ENCODE measurements around the gene SLC22A17. TPM values are rescaled to one million over a fixed set of nuclear protein-coding genes. Genes with fewer than 3 reads are reported as not detected.

SLC22A17 gene
- total and polyA plus RNA-seq, 2 of the 13 experiments (the other 11 are each of a cell fraction or from before 2014, with no cell fraction given), result 0.95 to 1.1 TPM

GRCh38 chr14:23360496-23360895 is 7.8 kb upstream of the SLC22A17 start (continued):
- TF ChIP-seq ZBTB4 (CRISPR knock-in tag; IDR thresholded peaks at IDR 0.05; ENCODE audit: borderline replicate concordance) (no peak), SUZ12 (IDR thresholded peaks at IDR 0.05; ENCODE audit: low read depth, low read length) (no peak), ETV5 (CRISPR knock-in tag; IDR thresholded peaks at IDR 0.05; ENCODE audit: borderline replicate concordance) (no peak), ZNF567 (CRISPR knock-in tag; IDR thresholded peaks at IDR 0.05; ENCODE audit: borderline replicate concordance) (no peak), ZFP36L2 (CRISPR knock-in tag; IDR thresholded peaks at IDR 0.05) (no peak), ZNF335 (CRISPR knock-in tag; IDR thresholded peaks at IDR 0.05) (no peak), ATRX (CRISPR knock-in tag; IDR thresholded peaks at IDR 0.05; ENCODE audit: borderline replicate concordance) (no peak), ZNF652 (CRISPR knock-in tag; IDR thresholded peaks at IDR 0.05; ENCODE audit: borderline replicate concordance, low read depth) (no peak), PHF5A (CRISPR knock-in tag; IDR thresholded peaks at IDR 0.05; ENCODE audit: low read depth, unreplicated experiment) (no peak), ZBTB7B (CRISPR knock-in tag; IDR thresholded peaks at IDR 0.05) (peak; percentile 22; the same call in 1 of the 2 replicates), GATAD1 (CRISPR knock-in tag; IDR thresholded peaks at IDR 0.05) (no peak), FIP1L1 (IDR thresholded peaks at IDR 0.05; ENCODE audit: borderline replicate concordance, insufficient read depth, low read depth, low read length) (no peak), MXD1 (CRISPR knock-in tag; IDR thresholded peaks at IDR 0.05) (no peak), ZNF230 (CRISPR knock-in tag; IDR thresholded peaks at IDR 0.05) (no peak), ZNF274 (CRISPR knock-in tag; IDR thresholded peaks at IDR 0.05) (no peak), ZBED4 (CRISPR knock-in tag; IDR thresholded peaks at IDR 0.05; ENCODE audit: borderline replicate concordance) (no peak)
- TF ChIP-seq, protein P1, sequence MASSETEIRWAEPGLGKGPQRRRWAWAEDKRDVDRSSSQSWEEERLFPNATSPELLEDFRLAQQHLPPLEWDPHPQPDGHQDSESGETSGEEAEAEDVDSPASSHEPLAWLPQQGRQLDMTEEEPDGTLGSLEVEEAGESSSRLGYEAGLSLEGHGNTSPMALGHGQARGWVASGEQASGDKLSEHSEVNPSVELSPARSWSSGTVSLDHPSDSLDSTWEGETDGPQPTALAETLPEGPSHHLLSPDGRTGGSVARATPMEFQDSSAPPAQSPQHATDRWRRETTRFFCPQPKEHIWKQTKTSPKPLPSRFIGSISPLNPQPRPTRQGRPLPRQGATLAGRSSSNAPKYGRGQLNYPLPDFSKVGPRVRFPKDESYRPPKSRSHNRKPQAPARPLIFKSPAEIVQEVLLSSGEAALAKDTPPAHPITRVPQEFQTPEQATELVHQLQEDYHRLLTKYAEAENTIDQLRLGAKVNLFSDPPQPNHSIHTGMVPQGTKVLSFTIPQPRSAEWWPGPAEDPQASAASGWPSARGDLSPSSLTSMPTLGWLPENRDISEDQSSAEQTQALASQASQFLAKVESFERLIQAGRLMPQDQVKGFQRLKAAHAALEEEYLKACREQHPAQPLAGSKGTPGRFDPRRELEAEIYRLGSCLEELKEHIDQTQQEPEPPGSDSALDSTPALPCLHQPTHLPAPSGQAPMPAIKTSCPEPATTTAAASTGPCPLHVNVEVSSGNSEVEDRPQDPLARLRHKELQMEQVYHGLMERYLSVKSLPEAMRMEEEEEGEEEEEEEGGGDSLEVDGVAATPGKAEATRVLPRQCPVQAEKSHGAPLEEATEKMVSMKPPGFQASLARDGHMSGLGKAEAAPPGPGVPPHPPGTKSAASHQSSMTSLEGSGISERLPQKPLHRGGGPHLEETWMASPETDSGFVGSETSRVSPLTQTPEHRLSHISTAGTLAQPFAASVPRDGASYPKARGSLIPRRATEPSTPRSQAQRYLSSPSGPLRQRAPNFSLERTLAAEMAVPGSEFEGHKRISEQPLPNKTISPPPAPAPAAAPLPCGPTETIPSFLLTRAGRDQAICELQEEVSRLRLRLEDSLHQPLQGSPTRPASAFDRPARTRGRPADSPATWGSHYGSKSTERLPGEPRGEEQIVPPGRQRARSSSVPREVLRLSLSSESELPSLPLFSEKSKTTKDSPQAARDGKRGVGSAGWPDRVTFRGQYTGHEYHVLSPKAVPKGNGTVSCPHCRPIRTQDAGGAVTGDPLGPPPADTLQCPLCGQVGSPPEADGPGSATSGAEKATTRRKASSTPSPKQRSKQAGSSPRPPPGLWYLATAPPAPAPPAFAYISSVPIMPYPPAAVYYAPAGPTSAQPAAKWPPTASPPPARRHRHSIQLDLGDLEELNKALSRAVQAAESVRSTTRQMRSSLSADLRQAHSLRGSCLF (CRISPR knock-in tag; IDR thresholded peaks at IDR 0.05; ENCODE audit: borderline replicate concordance), result no peak
